ENCODE data around the gene ALKBH8.

- TF ChIP-seq EZH2 (IDR thresholded peaks at IDR 0.05; ENCODE audit: insufficient read depth, poor library complexity, severe bottlenecking) (no peak), EZH2phosphoT487 (IDR thresholded peaks at IDR 0.05; ENCODE audit: insufficient read depth, low read depth) (no peak)
Measured at GRCh38 chr11:107564877-107565218, 687 bp downstream of the ALKBH8 start.

Data from GM23248 (cell line).